Colonic mucosa (tissue), 4 donors: ENCODE measurements around the gene KCNJ3. TPM values are rescaled to one million over a fixed set of nuclear protein-coding genes. Genes with fewer than 3 reads are reported as not detected.

Experiments used
- DNase-seq: peaks from one replicate; pipeline ENCODE4 v3.0.0-alpha.2; 2020
- H3K27ac ChIP-seq: fragments of 200-600 bp; one replicate; pipeline ENCODE4 v1.8.0; 2021
- H3K27me3 ChIP-seq: fragments of 200-600 bp; one replicate; pipeline ENCODE4 v1.8.0; 2021
- H3K36me3 ChIP-seq: fragments of 200-600 bp; one replicate; pipeline ENCODE4 v1.8.0; 2021
- H3K4me1 ChIP-seq: fragments of 200-600 bp; one replicate; pipeline ENCODE4 v1.8.0; 2021; ENCODE audit warnings: mild to moderate bottlenecking
- H3K4me3 ChIP-seq: fragments of 200-600 bp; one replicate; pipeline ENCODE4 v1.8.0; 2021
- H3K9ac ChIP-seq, 2 donors: one replicate each; pipeline ENCODE4 v1.7.0; 2013; ENCODE audit warnings: control low read depth in 2 of 2, low read depth in 2 of 2, low read length in 2 of 2
- H3K9me3 ChIP-seq: fragments of 200-600 bp; one replicate; pipeline ENCODE4 v1.8.0; 2021
- CTCF ChIP-seq: fragments of 200-600 bp; IDR thresholded peaks from one replicate; pipeline ENCODE4 v1.8.0; 2022; ENCODE audit warnings: antibody characterized with exemption, mild to moderate bottlenecking
- intact Hi-C: fragments of 100-400 bp; cut with DNase I; formaldehyde crosslinking; loops from one replicate; pipeline ENCODE4 v1.14.1; 2022
- total RNA-seq, 2 donors: library from RNA; stranded (reverse); fragmentation: NEBNext Ultra II Directional in 1 of 2; extraction: Animal tissue kit (Norgen Biotek cat#: 25700) in 1 of 2; gene quantifications; one replicate each; pipeline ENCODE4 v1.2.1, GENCODE V29; 2021
- donor health status: healthy.
- donor health status: DM: no; HTN: no; CAD: no.
- donor health status: DM: no; HTN: no; CAD: no.

KCNJ3 gene
- total RNA-seq, 2 donors from 2014 or later, result 0.32 to 0.62 TPM

- Histone ChIP-seq H3K4me1 (no peaks in the 10 kb centered on the region), H3K27ac (no peak overlapping the region), H3K4me3 (no peak overlapping the region), H3K27me3 (no peaks in the 10 kb centered on the region), H3K9me3 (no peaks in the 10 kb centered on the region), H3K36me3 (no peaks in the 10 kb centered on the region), H3K9ac (no peak overlapping the region)
- DNase-seq, result no peak
- TF ChIP-seq CTCF, result no peak
- intact Hi-C loops, result no loop called here
Observed at GRCh38 chr2:154886316-154886715, 187.8 kb downstream of the KCNJ3 start.

GRCh38 chr2:154898269-154898668, 199.8 kb downstream of the KCNJ3 start:
- TF ChIP-seq CTCF, result no peak

GRCh38 chr2:154901063-154901462, 202.6 kb downstream of the KCNJ3 start:
- TF ChIP-seq CTCF, result no peak
- Histone ChIP-seq H3K4me1 (no peaks in the 10 kb centered on the region), H3K36me3 (no peaks in the 10 kb centered on the region), H3K9me3 (no peaks in the 10 kb centered on the region), H3K4me3 (no peak overlapping the region), H3K9ac (no peak overlapping the region), H3K27me3 (no peaks in the 10 kb centered on the region), H3K27ac (no peak overlapping the region)
- intact Hi-C loops, result no loop called here
- no peak for DNase-seq

More at GRCh38 chr2:154898269-154898668, 199.8 kb downstream of the KCNJ3 start:
- H3K27me3 ChIP-seq, result no peaks in the 10 kb centered on the region
- H3K9ac ChIP-seq, result no peak overlapping the region
- no peaks in the 10 kb centered on the region for H3K4me1 ChIP-seq
- no peaks in the 10 kb centered on the region for H3K9me3 ChIP-seq
- no peak overlapping the region for H3K27ac ChIP-seq
- no peaks in the 10 kb centered on the region for H3K36me3 ChIP-seq
- no peak overlapping the region for H3K4me3 ChIP-seq
- intact Hi-C loops, result no loop called here
- DNase-seq, result no peak
